ENCODE data around the gene CCDC149.
A peak's percentile ranks its signal among the peaks of the same experiment; 100 is the strongest.

CCDC149 gene

DNA sequence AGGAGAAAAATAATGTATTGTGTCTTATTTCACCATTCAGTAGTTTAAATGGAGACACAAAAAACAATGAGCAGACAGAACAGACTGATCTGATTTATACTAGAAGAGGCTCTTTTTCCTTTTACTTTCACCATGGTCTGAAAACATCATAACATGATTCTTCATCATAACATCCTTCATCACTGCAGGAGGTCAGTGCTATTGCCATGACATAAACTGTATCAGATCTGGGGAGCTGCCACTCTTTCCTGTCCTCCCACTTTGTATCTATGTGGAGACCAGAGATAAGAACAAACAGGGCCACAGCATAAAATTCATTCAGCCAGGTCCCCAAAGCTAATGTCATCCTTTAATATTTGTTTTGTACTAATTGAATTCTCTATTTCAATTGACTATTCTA is 92.3 kb downstream of the CCDC149 start:
- TF ChIP-seq CTCF (IDR thresholded peaks at IDR 0.05): no peak
- DNase-seq (ENCODE audit: low spot score): no peak
- Histone ChIP-seq H3K27ac (no peak overlapping the region), H3K4me3 (no peak overlapping the region)

- Histone ChIP-seq H3K27ac (no peak overlapping the region), H3K4me3 (no peak overlapping the region)
- TF ChIP-seq CTCF (IDR thresholded peaks at IDR 0.05): no peak
- DNase-seq (ENCODE audit: low spot score): no peak
Observed at GRCh38 chr4:24816797-24817196, 96.0 kb downstream of the CCDC149 start.

GRCh38 chr4:24813732-24814131 is 99.1 kb downstream of the CCDC149 start:
- Histone ChIP-seq H3K4me3 (no peak overlapping the region), H3K27ac (no peak overlapping the region)
- DNase-seq (ENCODE audit: low spot score): no peak
- no peak for TF ChIP-seq CTCF (IDR thresholded peaks at IDR 0.05)

- TF ChIP-seq CTCF (IDR thresholded peaks at IDR 0.05): no peak
- no peak overlapping the region for H3K4me3 ChIP-seq
- peak overlapping the region; percentile 58 to 72 for H3K27ac ChIP-seq
- no peak for DNase-seq (ENCODE audit: low spot score)
Observed at GRCh38 chr4:24810871-24811631, 101.8 kb downstream of the CCDC149 start.

DNA sequence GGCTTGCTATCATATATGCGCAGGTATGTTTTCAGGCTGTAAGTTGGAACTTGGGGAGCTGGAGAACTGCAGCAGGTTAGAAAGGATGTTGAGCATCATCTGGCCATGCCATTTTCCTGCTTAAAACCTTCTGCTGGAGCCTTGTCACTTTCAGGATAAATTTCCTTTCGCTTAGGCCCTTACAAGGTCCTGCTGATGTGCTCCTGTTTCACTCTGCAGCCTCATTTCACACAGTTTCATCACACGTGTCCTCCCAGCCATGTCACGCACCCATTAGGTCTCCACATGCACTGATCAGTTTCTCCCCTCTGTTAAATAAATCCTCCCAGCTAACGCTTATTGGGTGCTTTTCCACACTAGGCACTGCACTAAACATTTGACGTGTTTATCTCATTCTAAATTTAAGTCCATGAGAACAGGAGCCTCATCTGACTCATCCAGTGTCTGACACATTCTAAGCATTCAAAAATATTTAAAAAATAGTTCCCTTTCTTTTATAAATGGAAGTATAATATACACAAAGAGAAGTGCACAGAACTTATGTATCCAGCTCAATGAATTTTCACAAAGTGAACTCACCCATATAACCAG is 102.9 kb downstream of the CCDC149 start:
- DNase-seq (ENCODE audit: low spot score): no peak
- no peak for TF ChIP-seq CTCF (IDR thresholded peaks at IDR 0.05)
- Histone ChIP-seq H3K4me3 (no peak overlapping the region), H3K27ac (peak overlapping the region; percentile 58 to 83)

- DNase-seq (ENCODE audit: low spot score): no peak
- Histone ChIP-seq H3K4me3 (no peak overlapping the region), H3K27ac (peak overlapping the region; percentile 58 to 83)
- TF ChIP-seq CTCF (IDR thresholded peaks at IDR 0.05): no peak
Observed at GRCh38 chr4:24809376-24809775, 103.5 kb downstream of the CCDC149 start.

- no peak for TF ChIP-seq CTCF (IDR thresholded peaks at IDR 0.05)
- Histone ChIP-seq H3K4me3 (no peak overlapping the region), H3K27ac (peak overlapping the region in 1 of 2 donors; percentile 83)
- DNase-seq (ENCODE audit: low spot score): no peak
Observed at GRCh38 chr4:24808955-24809354, 103.9 kb downstream of the CCDC149 start.
